HG03460 (cell line): ENCODE results near the gene MPO.

ENCODE experiments used
- ATAC-seq: cut with Tn5 transposase; IDR thresholded peaks from one replicate; pipeline ENCODE4 v1.9.1; 2021; ENCODE audit not compliant: unreplicated experiment

The MPO gene

DNA sequence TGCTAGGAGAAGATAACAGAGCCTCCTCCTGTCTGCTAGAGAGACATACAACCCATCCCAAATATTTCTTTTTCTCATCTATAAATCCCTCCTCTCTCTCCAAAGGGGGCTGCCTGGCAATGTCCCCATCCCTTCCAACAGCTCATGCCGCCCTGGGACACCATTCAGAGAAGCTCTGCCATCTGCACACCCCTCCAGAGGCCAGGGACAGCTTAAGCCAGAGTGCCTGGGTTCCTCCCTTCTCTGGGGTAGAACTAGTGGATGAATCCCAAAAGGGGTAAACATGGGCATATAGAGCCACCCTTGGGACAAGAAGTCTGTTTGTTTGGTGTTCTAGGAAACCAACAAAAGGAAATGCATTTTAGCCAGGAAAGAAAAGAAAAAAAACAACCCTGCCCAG lies 44.9 kb downstream of the MPO start:
- no peak for ATAC-seq

DNA sequence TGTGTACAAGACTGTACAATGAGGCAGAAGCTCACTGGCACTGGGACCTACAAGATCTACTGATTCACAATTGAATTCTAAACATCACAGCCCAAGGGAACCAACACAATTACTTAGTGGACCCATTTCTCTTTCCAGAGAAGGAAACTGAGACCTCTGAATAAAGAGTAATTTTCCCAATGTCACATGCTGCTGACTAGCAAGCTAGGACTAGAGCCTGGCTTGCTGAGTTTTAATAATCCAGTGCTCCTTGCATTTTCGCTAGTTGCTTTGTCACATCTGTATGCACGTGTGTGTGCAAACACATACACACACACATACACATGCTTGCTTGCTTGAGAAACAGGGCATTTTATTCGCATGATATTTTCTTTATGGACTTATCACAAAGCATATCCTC lies 46.2 kb downstream of the MPO start:
- no peak for ATAC-seq

DNA sequence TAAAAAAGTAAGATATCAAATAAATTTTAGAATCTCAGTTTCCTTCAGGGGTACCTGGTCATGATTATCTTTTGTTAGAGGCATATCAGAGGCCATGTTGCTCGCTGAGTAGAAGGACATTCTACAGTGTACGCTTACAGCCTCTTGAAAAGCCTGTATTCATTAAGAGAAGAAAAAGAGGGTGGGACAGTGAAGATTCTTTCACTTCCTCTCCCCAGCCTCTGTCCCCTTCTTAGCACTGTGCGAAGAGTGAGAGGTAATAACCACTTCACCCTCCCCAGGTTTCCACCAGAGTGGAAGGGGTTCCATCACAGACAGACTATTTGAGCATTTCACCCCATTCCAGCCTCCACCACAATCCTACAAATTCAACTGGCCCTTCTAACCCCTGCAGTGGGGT lies 47.2 kb downstream of the MPO start:
- ATAC-seq, result peak; percentile 65

DNA sequence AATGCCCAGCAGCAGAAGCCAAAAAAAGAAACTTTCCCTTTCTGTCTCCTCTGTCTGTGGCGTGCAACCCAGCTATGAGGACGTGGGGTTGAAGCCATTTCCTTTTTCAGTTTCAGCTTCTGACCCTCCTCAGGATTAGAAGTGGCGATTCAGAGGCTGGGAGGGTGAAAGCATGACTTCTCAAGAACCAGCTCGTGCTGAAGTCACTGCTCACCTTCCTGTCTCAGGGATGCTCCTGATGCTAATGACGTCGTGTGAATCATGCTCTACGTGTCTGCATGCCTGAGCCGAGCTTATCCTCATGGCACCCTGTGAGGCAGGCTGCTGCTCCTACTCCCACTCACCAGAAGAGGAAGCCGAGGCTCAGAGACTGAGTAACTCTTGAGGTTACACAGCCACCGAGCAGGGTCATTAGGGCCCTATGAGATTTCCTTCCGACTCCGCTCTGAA lies 48.0 kb downstream of the MPO start:
- peak; percentile 73 for ATAC-seq

DNA sequence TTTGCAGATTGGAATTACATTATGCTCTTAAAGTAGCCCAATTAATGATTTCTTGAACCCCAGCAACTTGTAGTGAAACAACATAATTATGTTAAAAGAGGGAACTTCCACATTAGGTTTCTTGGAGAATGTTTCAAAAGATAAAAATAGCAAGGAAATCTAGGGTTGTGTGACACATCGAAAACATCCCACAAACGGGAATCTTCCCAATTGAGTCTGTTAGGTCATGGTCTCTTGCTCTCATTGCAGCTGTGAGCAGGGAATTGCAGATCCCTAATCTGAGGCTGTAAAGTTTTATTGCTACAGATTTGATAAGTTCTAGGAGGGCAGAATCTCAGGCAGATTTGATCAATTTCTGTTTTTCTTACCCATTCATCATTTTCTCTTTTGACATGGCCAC lies 49.1 kb downstream of the MPO start:
- ATAC-seq, result no peak

DNA sequence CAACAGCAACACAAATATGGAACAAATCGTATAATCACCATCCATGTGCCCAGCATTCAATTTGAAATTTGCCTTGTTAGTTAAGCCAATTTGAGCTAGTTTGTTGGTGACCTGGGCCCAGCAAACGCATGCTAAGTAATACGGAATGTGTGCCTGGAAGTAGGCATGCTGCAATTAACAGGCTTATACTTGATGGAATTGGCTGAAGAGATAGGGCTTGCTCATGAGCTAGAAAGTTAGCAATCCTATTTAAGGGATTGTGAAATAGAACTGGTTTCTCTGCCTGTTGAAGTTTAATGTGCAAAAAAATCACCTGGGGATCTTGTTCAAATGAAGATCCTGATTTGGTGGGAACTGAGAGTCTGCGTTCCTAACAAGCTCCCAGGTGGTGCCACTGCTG lies 50.9 kb downstream of the MPO start:
- no peak for ATAC-seq

DNA sequence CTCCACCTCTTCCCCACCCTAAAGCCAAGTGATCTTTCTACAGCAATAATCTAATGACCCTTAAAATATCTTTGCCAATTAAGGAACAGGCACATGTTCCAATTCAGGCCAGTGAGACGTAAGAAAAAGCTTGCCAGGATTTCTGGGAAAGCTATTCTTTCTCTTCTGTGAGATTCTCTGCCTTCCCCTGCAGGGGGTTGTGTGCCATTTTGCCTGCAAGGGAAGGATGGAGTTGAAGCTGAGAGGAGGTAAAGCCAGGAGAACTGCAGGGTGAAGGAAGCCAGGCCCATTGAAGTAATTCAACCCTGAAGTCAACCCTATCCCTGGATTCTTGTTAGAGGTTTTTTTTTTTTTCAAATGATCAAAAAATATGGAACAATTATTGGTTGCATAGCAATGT lies 51.4 kb downstream of the MPO start:
- no peak for ATAC-seq

DNA sequence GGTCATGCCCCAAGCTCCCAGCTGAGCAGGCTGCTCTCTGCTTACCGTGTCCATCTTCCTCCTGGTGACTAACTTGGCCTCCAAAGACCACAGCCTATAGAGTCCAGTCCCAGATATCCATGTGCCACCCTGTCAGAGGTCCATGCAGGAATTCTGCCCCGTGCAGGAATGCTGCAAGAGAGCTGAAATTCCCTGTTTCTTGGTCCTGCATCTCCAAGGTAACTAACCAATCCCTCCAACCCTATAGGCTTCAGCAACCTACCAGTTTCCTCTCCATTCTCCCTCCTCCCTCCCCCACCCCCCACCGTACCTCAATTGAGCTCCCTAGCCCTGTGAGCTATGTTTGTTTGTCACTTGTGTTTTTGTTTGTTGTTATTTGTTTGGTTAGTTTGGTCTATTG lies 52.1 kb downstream of the MPO start:
- no peak for ATAC-seq

DNA sequence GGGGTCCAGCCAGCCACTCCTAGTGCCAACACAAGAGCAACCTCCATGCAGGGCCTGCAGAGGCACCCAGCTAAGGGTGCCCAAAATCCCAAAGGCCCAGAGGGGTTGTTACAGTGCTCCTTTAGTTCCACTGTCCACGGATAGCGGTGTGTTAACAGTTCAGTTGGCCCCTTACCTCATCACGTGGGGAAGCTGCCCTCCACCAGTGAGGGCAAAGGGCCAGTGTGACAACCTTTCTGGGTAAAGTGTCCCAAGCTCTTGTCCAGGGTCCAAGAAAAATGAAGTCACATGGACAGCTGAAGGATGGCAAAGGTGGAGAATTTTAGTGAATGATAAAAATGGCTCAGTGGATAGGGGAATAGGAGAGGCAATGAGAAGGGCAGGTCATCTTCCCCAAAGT lies 53.0 kb downstream of the MPO start:
- no peak for ATAC-seq

DNA sequence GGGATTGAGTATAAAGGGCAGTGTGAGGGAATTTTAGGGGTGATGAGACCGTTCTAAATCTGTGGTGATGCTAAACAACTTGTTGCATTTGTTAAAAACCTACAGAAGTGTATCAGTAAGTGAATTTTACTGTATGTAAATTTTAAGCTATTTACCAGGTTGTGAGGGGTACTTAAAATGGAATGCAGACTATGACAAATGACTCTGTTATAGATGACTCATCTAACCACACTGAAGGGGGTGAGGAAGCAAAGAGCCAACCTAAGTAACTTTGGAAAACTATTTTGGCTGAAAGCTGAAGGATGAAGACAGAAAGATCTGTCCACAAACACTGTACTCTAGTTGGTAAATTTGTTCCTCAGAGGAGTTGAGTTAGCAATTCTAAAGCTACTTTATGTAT lies 56.4 kb downstream of the MPO start:
- ATAC-seq, result no peak
